ENCODE results near the gene NAGPA.

NAGPA gene

DNA sequence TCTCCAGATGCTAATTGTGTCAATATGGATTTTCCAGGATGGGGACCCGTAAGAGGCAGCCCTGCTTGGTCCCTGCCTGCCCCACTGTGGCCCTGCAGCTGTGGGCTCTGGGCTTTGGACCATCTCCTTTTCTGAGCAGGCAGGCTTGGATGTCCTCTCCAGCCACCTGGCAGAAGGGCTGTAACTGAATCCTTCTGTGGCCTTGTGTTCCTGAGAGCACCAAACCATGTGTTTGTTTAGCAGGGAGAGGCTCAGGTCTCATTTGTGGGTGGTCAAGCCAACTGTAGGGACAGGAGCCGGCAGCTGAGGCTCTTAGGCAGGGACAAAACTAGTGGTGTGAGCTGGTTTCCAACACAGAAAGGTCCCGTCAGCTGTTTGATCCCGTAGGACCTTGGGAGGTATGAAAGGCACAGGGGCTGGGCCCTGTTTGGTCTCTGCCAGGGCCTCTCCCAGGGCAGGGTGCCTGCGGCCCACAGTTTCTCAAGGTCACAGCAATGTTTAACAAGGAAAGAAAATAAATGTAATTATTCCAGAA lies 57.1 kb downstream of the NAGPA start:
- TF ChIP-seq, protein P1, sequence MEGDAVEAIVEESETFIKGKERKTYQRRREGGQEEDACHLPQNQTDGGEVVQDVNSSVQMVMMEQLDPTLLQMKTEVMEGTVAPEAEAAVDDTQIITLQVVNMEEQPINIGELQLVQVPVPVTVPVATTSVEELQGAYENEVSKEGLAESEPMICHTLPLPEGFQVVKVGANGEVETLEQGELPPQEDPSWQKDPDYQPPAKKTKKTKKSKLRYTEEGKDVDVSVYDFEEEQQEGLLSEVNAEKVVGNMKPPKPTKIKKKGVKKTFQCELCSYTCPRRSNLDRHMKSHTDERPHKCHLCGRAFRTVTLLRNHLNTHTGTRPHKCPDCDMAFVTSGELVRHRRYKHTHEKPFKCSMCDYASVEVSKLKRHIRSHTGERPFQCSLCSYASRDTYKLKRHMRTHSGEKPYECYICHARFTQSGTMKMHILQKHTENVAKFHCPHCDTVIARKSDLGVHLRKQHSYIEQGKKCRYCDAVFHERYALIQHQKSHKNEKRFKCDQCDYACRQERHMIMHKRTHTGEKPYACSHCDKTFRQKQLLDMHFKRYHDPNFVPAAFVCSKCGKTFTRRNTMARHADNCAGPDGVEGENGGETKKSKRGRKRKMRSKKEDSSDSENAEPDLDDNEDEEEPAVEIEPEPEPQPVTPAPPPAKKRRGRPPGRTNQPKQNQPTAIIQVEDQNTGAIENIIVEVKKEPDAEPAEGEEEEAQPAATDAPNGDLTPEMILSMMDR (conservative IDR thresholded peaks at IDR 0.05; ENCODE audit: low read depth, low read length) = no peak
- no peak for DNase-seq (ENCODE audit: low read depth)

DNA sequence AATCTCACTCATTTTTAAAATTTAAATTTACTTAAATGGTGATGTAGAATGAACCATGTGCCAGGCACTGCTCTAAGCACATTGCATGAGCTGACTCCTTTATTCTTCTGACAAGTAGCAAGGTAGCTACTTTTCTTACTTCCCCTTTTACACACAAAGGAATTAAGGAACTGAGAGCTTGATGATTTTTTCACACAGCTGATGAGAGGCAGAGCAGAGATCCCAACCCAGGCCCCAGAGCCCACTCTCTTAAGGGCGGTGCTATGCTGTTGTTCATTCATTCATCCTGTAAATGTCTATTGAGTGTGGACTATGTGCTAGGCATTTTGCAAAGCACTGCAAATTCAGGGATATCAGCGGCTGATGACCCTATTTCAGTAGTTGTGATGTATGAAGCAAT lies 57.7 kb downstream of the NAGPA start:
- TF ChIP-seq, protein P1 (conservative IDR thresholded peaks at IDR 0.05; ENCODE audit: low read depth, low read length) = no peak
- no peak overlapping the region for H3K4me3 ChIP-seq (ENCODE audit: low read length)
- no peak for DNase-seq (ENCODE audit: low read depth)

More for the DNA sequence above, 57.1 kb downstream of the NAGPA start:
- no peak overlapping the region for H3K4me3 ChIP-seq (ENCODE audit: low read length)
